ENCODE results near the gene USP49.

Gene USP49

GRCh38 chr6:41929924-41930323, 34.7 kb upstream of the USP49 start:
- no peak for DNase-seq (ENCODE audit: low read depth)

- no peak for DNase-seq (ENCODE audit: low read depth)
These were observed 32.1 kb upstream of the USP49 start for GRCh38 chr6:41927253-41927652.

- DNase-seq (ENCODE audit: low read depth) = no peak
These were observed 27.0 kb upstream of the USP49 start for GRCh38 chr6:41922154-41922553.

- DNase-seq (ENCODE audit: low read depth) = no peak
These were observed 26.5 kb upstream of the USP49 start for GRCh38 chr6:41921712-41921998.

GRCh38 chr6:41920921-41921711, 25.9 kb upstream of the USP49 start, which contains the start of the genes BYSL and MED20:
BYSL (plus strand) TSS chr6:41921499; CDS start chr6:41921563, 64 bp downstream.
MED20 (minus strand) TSS chr6:41921139; CDS start chr6:41921018, 121 bp downstream.
- peak; percentile 88 for DNase-seq (ENCODE audit: low read depth)

- peak; percentile 84 for DNase-seq (ENCODE audit: low read depth)
These were observed 22.4 kb upstream of the USP49 start for GRCh38 chr6:41917528-41917927.

- DNase-seq (ENCODE audit: low read depth) = no peak
These were observed 19.8 kb upstream of the USP49 start for GRCh38 chr6:41914869-41915530.

- no peak for DNase-seq (ENCODE audit: low read depth)
These were observed 19.2 kb upstream of the USP49 start for GRCh38 chr6:41914343-41914742.

GRCh38 chr6:41909727-41910126, 14.6 kb upstream of the USP49 start:
- DNase-seq (ENCODE audit: low read depth) = no peak

GRCh38 chr6:41901882-41902519, 6.8 kb upstream of the USP49 start:
- no peak for DNase-seq (ENCODE audit: low read depth)

- no peak for DNase-seq (ENCODE audit: low read depth)
These were observed 5.7 kb upstream of the USP49 start for GRCh38 chr6:41900861-41901260.

- DNase-seq (ENCODE audit: low read depth) = no peak
These were observed 1.1 kb upstream of the USP49 start for GRCh38 chr6:41896281-41896680.

- no peak for DNase-seq (ENCODE audit: low read depth)
These were observed 542 bp downstream of the USP49 start for GRCh38 chr6:41894366-41895299.

GRCh38 chr6:41892921-41893564, 2.1 kb downstream of the USP49 start:
- DNase-seq (ENCODE audit: low read depth) = no peak

- DNase-seq (ENCODE audit: low read depth) = no peak
These were observed 7.8 kb downstream of the USP49 start for GRCh38 chr6:41887331-41887751.

GRCh38 chr6:41885930-41886329, 9.2 kb downstream of the USP49 start:
- DNase-seq (ENCODE audit: low read depth) = no peak

- no peak for DNase-seq (ENCODE audit: low read depth)
These were observed 10.2 kb downstream of the USP49 start for GRCh38 chr6:41884957-41885356.

GRCh38 chr6:41881506-41881905, 13.7 kb downstream of the USP49 start:
- no peak for DNase-seq (ENCODE audit: low read depth)

GRCh38 chr6:41878961-41879405, 16.2 kb downstream of the USP49 start:
- peak; percentile 58 for DNase-seq (ENCODE audit: low read depth)

- no peak for DNase-seq (ENCODE audit: low read depth)
These were observed 16.9 kb downstream of the USP49 start for GRCh38 chr6:41878246-41878645.

- no peak for DNase-seq (ENCODE audit: low read depth)
These were observed 18.0 kb downstream of the USP49 start for GRCh38 chr6:41877051-41877680.

Measured in GM04504 (cell line).